OCI-LY1 (cell line): ENCODE data around the gene PFKL.

Source experiments
- CTCF ChIP-seq: fragments of 200-600 bp; sonication (generic), shearing (Covaris generic); IDR thresholded peaks from 2 replicates; pipeline ENCODE4 v1.5.1; 2017; ENCODE audit warnings: mild to moderate bottlenecking, antibody characterized with exemption, low read length, moderate library complexity, mixed read lengths
- EZH2 ChIP-seq: fragments of 200-600 bp; sonication (generic), shearing (Covaris generic); IDR thresholded peaks from 2 replicates; pipeline ENCODE4 v1.8.0; 2017; ENCODE audit warnings: borderline replicate concordance, mixed run types, mild to moderate bottlenecking, antibody characterized with exemption, low read length, moderate library complexity, mixed read lengths

- TF ChIP-seq CTCF (no peak), EZH2 (no peak)
Observed at GRCh38 chr21:44331650-44332307, 31.9 kb downstream of the PFKL start.
